ENCODE measurements around the gene PRKCA. TPM values are rescaled to one million over a fixed set of nuclear protein-coding genes. Genes with fewer than 3 reads are reported as not detected.

PRKCA gene
- total RNA-seq, 4 donors from 2014 or later = 9.8 to 25.6 (median 12.2) TPM

GRCh38 chr17:66545918-66546317 is 243.5 kb downstream of the PRKCA start:
- no peak for DNase-seq (ENCODE audit: low spot score in 2 of 2)
- no peaks in the 10 kb centered on the region for H3K27me3 ChIP-seq
- no peak overlapping the region for H3K4me3 ChIP-seq
- H3K27ac ChIP-seq = no peak overlapping the region
- no peaks in the 10 kb centered on the region for H3K4me1 ChIP-seq
- H3K36me3 ChIP-seq = no peaks in the 10 kb centered on the region
- TF ChIP-seq CTCF (IDR thresholded peaks at IDR 0.05) (no peak), POLR2A (IDR thresholded peaks at IDR 0.05) (no peak), EP300 (IDR thresholded peaks at IDR 0.05) (no peak), POLR2AphosphoS5 (IDR thresholded peaks at IDR 0.05) (no peak)
- H3K9me3 ChIP-seq = no peaks in the 10 kb centered on the region
- 87% methylated on average over 2 of the region's 2 CpGs for WGBS

GRCh38 chr17:66547151-66547865 is 244.9 kb downstream of the PRKCA start:
- Histone ChIP-seq H3K4me3 (no peak overlapping the region), H3K36me3 (no peaks in the 10 kb centered on the region), H3K4me1 (no peaks in the 10 kb centered on the region), H3K27me3 (no peaks in the 10 kb centered on the region), H3K27ac (no peak overlapping the region), H3K9me3 (no peaks in the 10 kb centered on the region)
- DNase-seq (ENCODE audit: low spot score in 2 of 2) = no peak
- WGBS = 80% methylated on average over 3 of the region's 3 CpGs
- TF ChIP-seq CTCF (IDR thresholded peaks at IDR 0.05) (no peak), EP300 (IDR thresholded peaks at IDR 0.05) (no peak), POLR2A (IDR thresholded peaks at IDR 0.05) (no peak), POLR2AphosphoS5 (IDR thresholded peaks at IDR 0.05) (no peak)

DNA sequence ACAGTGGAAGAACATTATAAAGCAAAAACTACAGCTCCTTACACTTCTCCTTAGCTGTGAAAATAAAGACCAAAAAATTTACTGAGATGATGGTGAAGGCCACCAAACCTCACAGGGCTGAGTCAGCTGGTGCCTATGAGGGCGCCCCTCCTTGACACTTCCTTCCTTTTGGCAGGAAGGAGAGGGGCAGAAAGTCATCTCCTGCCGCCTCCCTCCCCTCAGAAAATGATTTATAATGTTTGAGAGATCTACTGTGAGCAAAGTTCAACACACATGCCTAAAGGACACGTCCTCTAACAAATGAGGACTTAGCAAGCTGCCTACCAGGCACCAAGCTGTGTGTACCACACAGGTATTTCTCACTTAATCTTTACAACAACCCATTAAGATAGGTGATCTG is 245.7 kb downstream of the PRKCA start:
- Histone ChIP-seq H3K4me3 (no peak overlapping the region), H3K27ac (no peak overlapping the region), H3K27me3 (no peaks in the 10 kb centered on the region), H3K4me1 (no peaks in the 10 kb centered on the region), H3K9me3 (no peaks in the 10 kb centered on the region), H3K36me3 (no peaks in the 10 kb centered on the region)
- DNase-seq (ENCODE audit: low spot score in 2 of 2) = no peak
- WGBS = 71% methylated on average over 3 of the region's 3 CpGs
- TF ChIP-seq CTCF (IDR thresholded peaks at IDR 0.05) (no peak), EP300 (IDR thresholded peaks at IDR 0.05) (no peak), POLR2AphosphoS5 (IDR thresholded peaks at IDR 0.05) (no peak), POLR2A (IDR thresholded peaks at IDR 0.05) (no peak)

DNA sequence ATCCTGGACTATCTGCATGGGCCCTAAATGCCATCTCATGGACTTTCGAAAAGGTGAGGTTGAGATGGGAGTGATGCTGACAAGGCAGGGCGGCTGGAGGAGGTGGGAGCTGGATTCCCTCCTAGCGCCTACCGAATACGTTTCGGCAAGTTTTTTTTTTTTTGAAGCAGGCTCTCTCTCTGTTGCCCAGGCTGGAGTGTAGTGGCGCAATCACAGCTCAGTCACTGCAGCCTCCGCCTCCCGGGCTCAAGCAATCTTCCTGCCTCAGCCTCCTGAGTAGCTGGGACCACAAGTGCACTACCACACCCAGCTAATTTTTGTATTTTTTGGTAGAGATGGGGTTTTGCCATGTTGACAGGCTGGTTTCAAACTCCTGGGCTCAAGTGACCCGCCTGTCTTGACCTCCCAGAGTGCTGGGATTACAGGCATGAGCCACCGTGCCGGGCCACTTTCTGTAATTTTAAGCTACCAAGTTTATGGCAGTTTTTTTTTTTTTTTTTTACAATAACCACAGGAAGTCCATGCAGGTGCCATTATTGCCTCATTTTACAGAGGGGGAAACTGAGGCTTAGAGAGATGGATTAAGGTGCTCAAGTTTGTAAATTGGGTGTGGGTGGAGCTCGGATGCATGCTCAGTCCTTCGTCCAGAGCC is 246.4 kb downstream of the PRKCA start:
- WGBS = 90% methylated on average over 14 of the region's 14 CpGs
- Histone ChIP-seq H3K36me3 (no peaks in the 10 kb centered on the region), H3K27me3 (no peaks in the 10 kb centered on the region), H3K4me3 (no peak overlapping the region), H3K27ac (no peak overlapping the region), H3K4me1 (no peaks in the 10 kb centered on the region), H3K9me3 (no peaks in the 10 kb centered on the region)
- DNase-seq (ENCODE audit: low spot score in 2 of 2) = no peak
- TF ChIP-seq EP300 (IDR thresholded peaks at IDR 0.05) (no peak), CTCF (IDR thresholded peaks at IDR 0.05) (no peak), POLR2A (IDR thresholded peaks at IDR 0.05) (no peak), POLR2AphosphoS5 (IDR thresholded peaks at IDR 0.05) (no peak)

DNA sequence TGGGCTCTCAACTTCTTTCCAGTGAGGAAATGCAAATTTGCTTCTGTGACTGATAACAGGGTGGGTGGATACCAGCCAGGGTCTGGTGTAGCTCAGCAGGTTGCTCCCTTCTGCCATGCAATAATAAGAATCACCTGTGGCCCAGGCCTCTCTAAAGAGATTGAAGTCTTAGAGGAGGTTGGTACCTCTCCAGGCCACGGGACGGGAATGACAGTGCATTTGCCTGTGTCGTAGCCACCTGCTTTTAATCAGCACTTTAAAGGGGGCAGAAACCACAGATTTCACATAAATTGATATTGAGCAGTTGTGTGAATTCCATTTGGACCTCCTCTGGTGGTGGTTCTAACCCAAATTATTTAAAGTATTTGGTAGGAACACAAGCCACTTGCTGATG is 246.9 kb downstream of the PRKCA start:
- whole genome bisulfite sequencing = 66% methylated on average over 3 of the region's 3 CpGs
- H3K4me3 ChIP-seq = no peak overlapping the region
- no peak for DNase-seq (ENCODE audit: low spot score in 2 of 2)

More for the DNA sequence above, 246.9 kb downstream of the PRKCA start:
- H3K4me1 ChIP-seq = no peaks in the 10 kb centered on the region
- no peaks in the 10 kb centered on the region for H3K36me3 ChIP-seq
- no peaks in the 10 kb centered on the region for H3K27me3 ChIP-seq
- H3K27ac ChIP-seq = no peak overlapping the region
- no peaks in the 10 kb centered on the region for H3K9me3 ChIP-seq
- no peak for TF ChIP-seq POLR2A (IDR thresholded peaks at IDR 0.05)
- TF ChIP-seq CTCF (IDR thresholded peaks at IDR 0.05) = no peak
- no peak for TF ChIP-seq EP300 (IDR thresholded peaks at IDR 0.05)
- no peak for TF ChIP-seq POLR2AphosphoS5 (IDR thresholded peaks at IDR 0.05)

All from suprapubic skin (tissue), 4 donors.